Measurements from ENCODE around the gene TEX10.

GRCh38 chr9:100281676-100282387 lies 70.9 kb downstream of the TEX10 start:
- TF ChIP-seq CTCF (IDR thresholded peaks at IDR 0.05): no peak
- TF ChIP-seq POLR2A (IDR thresholded peaks at IDR 0.05): no peak
- no peak for TF ChIP-seq POLR2AphosphoS5 (IDR thresholded peaks at IDR 0.05)
